Tongue (tissue), 2 donors: ENCODE data around the gene NFATC2. TPM values are rescaled to one million over a fixed set of nuclear protein-coding genes. Genes with fewer than 3 reads are reported as not detected.
"Not testable (repeated sequence)": the region's sequence is repeated elsewhere in the genome, so short reads cannot be mapped to it uniquely, and the experiment has no call there.

ENCODE experiments used
- DNase-seq: peaks from one replicate; pipeline ENCODE4 v3.0.0-alpha.2; 2015
- total RNA-seq: library from RNA; depleted of rRNA; stranded (reverse); fragments of >200 nt; gene quantifications from one replicate; pipeline ENCODE4 v1.2.3, GENCODE V29; 2014

NFATC2 gene
- total RNA-seq, 1 donor from 2014 or later: 9.6 TPM

DNA sequence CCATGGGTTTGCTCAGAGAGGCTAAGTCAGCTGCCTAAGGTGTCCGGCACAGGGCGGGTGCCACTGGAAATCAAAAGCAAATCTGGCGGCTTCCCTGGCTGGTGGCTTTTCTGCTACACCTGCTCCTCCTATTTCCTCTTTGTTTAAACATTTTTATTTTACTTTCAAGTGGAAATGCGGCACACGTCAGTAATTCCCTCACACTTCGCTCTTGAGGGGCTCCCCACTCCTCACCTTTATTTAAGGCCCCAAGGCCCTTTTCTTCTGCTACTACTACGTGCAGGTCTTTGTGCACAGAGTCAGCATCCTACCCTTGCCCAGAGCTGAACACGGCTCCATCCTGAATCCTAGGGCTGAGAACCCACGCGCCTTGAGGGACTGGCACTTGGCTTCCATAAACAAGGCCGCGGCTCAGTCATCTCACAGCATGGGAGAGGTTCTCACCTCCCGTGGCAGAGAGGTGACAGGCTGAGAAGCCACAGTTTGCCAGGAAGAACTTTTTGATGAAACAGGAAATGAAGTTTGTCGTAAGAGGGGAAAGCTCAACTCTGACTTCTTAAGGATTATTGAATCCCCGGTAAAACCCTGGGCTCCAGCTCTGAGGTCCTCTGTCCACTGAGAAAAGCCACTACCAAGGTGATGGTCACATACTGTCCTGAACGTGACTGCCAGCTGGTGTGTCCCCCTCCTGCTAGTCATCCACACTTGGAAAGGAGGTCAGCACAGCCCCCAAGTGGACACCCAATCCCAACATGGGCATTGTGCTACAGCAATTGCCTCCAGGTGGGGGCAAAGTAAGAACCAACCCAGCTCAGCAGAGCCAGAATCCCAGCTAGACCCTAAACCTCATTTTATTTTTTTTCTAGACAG is 48.0 kb downstream of the NFATC2 start:
- no peak for DNase-seq

GRCh38 chr20:51493346-51493791 is 49.1 kb downstream of the NFATC2 start:
- no peak for DNase-seq

- no peak for DNase-seq
Observed at GRCh38 chr20:51492167-51493092, 50.1 kb downstream of the NFATC2 start.

DNA sequence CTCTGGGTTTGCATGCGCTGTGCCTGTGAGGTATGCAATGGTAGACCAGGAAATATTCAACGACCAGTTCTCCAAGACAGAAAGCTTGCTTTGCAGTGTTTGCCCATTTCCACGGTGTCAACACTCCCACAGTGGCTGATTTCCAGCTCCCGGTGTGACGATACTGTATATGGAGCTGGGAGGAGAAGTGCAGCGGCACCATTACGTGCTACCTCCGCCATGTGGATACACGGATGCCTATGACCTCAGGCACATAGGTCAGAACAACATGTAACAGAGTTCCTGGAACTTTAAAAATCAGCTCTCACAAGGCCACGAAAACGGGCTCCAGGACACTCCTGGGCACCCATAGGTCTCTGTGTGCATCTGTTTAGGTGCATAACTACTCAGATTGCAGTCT is 51.1 kb downstream of the NFATC2 start:
- no peak for DNase-seq

- no peak for DNase-seq
Observed at GRCh38 chr20:51490635-51491034, 51.9 kb downstream of the NFATC2 start.

DNA sequence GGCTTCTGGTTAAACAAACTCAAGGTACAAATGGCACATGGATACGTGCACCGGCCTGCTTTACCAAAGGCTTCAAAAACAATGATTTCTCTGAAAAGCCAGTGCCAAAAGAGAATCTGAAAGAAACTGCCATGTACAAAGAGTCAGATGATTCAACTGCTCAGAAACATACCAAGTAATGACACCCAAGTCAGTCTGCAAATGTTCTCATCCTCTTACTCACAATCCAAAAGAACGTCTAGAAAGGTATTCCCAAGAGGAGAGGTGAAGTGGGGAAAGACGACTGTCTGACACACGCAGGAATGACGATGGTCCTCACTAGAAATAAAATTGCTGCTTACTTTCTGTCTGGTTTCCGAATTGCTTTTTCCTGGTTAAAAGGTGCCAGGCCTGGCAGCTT is 52.9 kb downstream of the NFATC2 start:
- no peak for DNase-seq

DNA sequence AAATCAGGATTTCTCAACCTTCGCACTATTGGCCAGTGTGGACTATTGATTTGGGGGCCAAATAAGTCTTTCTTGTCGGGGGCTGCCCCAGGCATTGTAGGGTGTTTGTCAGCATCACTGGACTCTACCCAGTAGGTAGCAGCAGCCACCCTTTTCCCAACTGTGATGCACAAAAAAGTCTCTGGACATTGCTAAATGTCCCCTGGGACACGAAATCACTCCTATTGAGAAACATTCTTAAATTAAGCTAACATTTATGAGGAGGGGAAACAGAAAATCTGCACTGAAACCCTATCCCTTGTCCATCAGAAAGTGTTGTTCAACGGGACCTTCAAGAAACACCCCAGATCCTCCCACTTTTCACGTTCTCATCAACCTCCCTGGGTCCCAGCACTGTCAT is 54.2 kb downstream of the NFATC2 start:
- no peak for DNase-seq

GRCh38 chr20:51487565-51488268 is 54.8 kb downstream of the NFATC2 start:
- DNase-seq: peak; percentile 76

- DNase-seq: peak; percentile 58
Observed at GRCh38 chr20:51487076-51487475, 55.4 kb downstream of the NFATC2 start.

GRCh38 chr20:51486197-51487005 is 56.1 kb downstream of the NFATC2 start:
- peak; percentile 53 for DNase-seq

- no peak for DNase-seq
Observed at GRCh38 chr20:51484831-51485230, 57.7 kb downstream of the NFATC2 start.

GRCh38 chr20:51484141-51484815 is 58.2 kb downstream of the NFATC2 start:
- DNase-seq: peak; percentile 59

DNA sequence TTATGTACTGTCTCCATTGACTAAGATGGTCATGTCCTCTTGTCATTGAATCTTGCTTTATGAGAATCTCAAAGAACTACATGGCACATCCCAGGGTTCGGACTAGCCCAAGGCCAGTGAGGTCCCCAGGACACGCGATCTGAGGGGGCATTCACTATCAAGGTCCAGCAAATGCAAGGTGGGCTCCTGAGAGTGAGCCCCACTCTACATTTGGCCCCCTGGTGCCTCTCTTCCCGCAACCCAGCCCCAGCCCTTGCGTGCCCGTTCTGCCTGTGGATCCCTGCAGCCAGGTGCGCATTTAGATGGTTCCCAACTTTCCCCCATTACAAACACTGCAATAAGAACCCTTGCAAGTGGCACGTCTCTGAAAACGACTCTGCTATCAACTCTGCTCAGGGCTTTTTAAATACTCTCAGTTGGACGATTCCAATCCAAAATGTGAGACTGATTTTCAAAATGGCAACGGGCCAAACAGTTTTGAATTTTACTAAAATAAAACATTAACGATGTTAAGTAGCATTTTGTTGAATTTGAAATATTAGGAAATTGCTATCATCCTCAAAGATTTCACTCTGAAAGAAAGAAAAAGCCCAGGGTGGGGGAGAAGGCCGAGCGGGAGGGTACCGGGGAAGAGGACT is 59.6 kb downstream of the NFATC2 start:
- DNase-seq: no peak

GRCh38 chr20:51481341-51481914 is 61.1 kb downstream of the NFATC2 start:
- no peak for DNase-seq

DNA sequence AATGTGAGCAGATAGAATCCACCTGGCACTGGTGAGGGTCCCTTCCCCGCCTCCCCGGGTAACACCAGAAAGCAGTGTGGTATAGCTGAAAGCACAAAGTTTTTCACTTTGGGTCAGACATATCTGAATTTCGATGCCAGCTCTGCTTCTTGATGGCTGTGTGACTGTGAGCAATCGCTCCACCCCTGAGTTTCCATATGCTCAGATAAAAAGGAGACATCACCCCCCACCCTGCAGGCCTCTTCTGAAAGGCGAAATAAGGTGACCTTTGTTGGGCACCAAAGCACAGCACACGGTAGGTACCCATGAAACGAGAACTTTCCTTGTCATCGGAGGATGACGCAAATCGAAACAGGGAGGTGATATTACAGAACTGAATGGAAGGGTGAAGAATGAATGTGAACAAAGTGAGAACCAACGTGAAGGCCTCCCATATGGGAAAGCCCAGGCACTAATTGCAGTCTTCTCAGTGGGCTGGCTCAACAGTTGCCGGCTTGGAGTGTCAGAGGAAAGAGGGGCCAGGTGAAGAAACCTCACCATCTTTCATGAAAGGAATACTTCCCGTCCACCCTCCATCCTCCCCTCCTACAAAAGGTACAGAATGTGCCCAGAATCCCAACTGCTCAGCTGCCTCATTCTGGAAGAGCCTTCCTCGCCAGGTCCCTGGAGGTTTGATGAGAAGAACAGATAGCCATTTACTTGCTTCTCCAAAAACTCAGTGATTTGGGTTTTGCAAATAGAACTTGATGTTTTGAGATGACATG is 61.8 kb downstream of the NFATC2 start:
- DNase-seq: no peak

GRCh38 chr20:51476106-51476505 is 66.4 kb downstream of the NFATC2 start:
- DNase-seq: not testable (repeated sequence)

GRCh38 chr20:51473771-51474170 is 68.7 kb downstream of the NFATC2 start:
- DNase-seq: no peak

- no peak for DNase-seq
Observed at GRCh38 chr20:51473256-51473655, 69.3 kb downstream of the NFATC2 start.

GRCh38 chr20:51470907-51471411 is 71.6 kb downstream of the NFATC2 start:
- DNase-seq: no peak
